ENCODE data around the gene TLR10.

DNA sequence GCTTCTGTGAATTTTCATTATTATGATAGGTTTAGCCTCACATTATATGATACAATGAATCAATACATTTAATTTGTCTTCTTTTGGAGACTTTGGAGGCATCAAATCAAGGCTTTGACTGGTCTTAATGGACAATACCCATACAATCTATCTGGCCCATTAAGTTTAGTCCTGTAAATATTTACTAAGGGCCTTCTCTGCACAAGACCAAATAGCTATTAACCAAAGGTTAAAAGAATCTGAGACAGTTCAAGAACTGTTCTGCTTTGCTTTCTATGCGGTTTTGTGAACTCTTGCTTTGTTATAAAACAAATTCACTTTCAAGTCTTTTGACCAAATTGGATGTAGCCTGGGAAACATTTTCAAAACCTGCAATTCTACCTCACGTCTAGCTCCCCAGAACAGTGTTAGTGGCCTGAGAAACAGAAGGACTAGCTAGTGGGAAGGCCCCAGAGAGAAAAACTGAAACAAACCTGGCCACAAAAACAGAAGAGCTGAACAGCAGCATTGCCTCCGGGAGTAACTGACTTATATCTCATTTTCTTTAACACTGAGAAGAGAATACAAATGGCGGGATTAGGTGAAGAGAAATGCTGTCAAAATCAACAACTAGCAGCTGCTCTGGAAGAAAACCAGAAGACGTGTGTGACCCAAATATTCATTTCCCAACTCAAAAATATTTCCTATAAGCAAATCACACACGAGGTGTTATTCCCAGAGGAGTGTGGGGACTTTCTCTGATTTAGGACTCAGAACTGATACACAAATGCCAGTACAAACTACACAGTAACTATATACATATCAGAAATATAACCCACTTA lies 21.3 kb upstream of the TLR10 start:
- TF ChIP-seq, protein P1, sequence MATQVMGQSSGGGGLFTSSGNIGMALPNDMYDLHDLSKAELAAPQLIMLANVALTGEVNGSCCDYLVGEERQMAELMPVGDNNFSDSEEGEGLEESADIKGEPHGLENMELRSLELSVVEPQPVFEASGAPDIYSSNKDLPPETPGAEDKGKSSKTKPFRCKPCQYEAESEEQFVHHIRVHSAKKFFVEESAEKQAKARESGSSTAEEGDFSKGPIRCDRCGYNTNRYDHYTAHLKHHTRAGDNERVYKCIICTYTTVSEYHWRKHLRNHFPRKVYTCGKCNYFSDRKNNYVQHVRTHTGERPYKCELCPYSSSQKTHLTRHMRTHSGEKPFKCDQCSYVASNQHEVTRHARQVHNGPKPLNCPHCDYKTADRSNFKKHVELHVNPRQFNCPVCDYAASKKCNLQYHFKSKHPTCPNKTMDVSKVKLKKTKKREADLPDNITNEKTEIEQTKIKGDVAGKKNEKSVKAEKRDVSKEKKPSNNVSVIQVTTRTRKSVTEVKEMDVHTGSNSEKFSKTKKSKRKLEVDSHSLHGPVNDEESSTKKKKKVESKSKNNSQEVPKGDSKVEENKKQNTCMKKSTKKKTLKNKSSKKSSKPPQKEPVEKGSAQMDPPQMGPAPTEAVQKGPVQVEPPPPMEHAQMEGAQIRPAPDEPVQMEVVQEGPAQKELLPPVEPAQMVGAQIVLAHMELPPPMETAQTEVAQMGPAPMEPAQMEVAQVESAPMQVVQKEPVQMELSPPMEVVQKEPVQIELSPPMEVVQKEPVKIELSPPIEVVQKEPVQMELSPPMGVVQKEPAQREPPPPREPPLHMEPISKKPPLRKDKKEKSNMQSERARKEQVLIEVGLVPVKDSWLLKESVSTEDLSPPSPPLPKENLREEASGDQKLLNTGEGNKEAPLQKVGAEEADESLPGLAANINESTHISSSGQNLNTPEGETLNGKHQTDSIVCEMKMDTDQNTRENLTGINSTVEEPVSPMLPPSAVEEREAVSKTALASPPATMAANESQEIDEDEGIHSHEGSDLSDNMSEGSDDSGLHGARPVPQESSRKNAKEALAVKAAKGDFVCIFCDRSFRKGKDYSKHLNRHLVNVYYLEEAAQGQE (IDR thresholded peaks at IDR 0.05; ENCODE audit: low read depth), result no peak
- TF ChIP-seq, protein P2, sequence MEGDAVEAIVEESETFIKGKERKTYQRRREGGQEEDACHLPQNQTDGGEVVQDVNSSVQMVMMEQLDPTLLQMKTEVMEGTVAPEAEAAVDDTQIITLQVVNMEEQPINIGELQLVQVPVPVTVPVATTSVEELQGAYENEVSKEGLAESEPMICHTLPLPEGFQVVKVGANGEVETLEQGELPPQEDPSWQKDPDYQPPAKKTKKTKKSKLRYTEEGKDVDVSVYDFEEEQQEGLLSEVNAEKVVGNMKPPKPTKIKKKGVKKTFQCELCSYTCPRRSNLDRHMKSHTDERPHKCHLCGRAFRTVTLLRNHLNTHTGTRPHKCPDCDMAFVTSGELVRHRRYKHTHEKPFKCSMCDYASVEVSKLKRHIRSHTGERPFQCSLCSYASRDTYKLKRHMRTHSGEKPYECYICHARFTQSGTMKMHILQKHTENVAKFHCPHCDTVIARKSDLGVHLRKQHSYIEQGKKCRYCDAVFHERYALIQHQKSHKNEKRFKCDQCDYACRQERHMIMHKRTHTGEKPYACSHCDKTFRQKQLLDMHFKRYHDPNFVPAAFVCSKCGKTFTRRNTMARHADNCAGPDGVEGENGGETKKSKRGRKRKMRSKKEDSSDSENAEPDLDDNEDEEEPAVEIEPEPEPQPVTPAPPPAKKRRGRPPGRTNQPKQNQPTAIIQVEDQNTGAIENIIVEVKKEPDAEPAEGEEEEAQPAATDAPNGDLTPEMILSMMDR (IDR thresholded peaks at IDR 0.05 in 2 of 3, conservative IDR thresholded peaks at IDR 0.05 in 1 of 3; ENCODE audit: borderline replicate concordance in 1 of 3, insufficient read depth in 1 of 3, low read depth in 2 of 3, low read length in 2 of 3), result no peak
